Measurements from ENCODE around the gene WASHC2C.
"Not testable (repeated sequence)": the region's sequence is repeated elsewhere in the genome, so short reads cannot be mapped to it uniquely, and the experiment has no call there.

DNA sequence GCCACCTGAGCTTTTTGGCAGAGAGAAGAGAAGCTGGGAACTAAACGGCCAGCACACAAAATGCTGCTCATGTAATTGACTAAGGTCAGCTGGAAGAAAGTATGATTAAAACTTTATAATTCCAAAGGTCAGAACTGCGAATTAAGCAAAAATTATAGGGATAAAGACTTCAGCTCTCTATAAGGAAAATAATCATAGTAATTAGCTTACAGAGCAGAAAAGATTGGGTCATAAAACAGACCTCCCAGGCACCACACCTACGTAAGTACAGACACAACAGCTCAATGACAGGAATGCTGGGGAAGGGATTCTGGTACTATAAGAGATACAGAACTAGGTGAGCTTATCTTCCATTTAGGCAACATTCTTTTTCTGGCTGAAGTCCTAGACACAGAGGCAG lies 10.0 kb upstream of the WASHC2C start:
- TF ChIP-seq CTCF (conservative IDR thresholded peaks at IDR 0.05; ENCODE audit: low read depth, low read length); EZH2phosphoT487 (IDR thresholded peaks at IDR 0.05; ENCODE audit: borderline replicate concordance, low read length): not testable (repeated sequence)
